Spleen (tissue), 11 donors: ENCODE measurements around the gene NEDD9. TPM values are rescaled to one million over a fixed set of nuclear protein-coding genes. Genes with fewer than 3 reads are reported as not detected.

Experiments used
- DNase-seq: peaks from one replicate; pipeline ENCODE4 v3.0.0-alpha.2; 2020
- H3K27ac ChIP-seq, 8 donors: fragments of 200-600 bp; sonication (generic) in 7 of 8; 1 replicate in 4 of 8; 2 replicates in 4 of 8; pipeline versions ENCODE4 v1.5.0 to v1.8.0; 2016 to 2021; ENCODE audit warnings: inconsistent platforms in 4 of 8, mild to moderate bottlenecking in 4 of 8, moderate library complexity in 1 of 8
- H3K27me3 ChIP-seq, 7 donors: fragments of 200-600 bp; sonication (generic) in 6 of 7; replicated peaks in 1 of 7; 1 replicate in 4 of 7; 2 replicates in 3 of 7; pipeline versions ENCODE4 v1.5.0 to v1.8.0; 2016 to 2021; ENCODE audit warnings: inconsistent platforms in 3 of 7, mild to moderate bottlenecking in 1 of 7
- H3K36me3 ChIP-seq, 6 donors: fragments of 200-600 bp; sonication (generic) in 5 of 6; 1 replicate in 4 of 6; 2 replicates in 2 of 6; pipeline versions ENCODE4 v1.5.0 to v1.8.0; 2016 to 2021; ENCODE audit warnings: inconsistent platforms in 2 of 6
- H3K4me1 ChIP-seq, 6 donors: fragments of 200-600 bp; sonication (generic) in 5 of 6; 1 replicate in 3 of 6; 2 replicates in 3 of 6; pipeline versions ENCODE4 v1.5.0 to v1.8.0; 2016 to 2021; ENCODE audit warnings: inconsistent platforms in 3 of 6
- H3K4me3 ChIP-seq, 8 donors: fragments of 200-600 bp; sonication (generic) in 7 of 8; 1 replicate in 4 of 8; 2 replicates in 4 of 8; pipeline versions ENCODE4 v1.5.0 to v1.8.0; 2016 to 2021; ENCODE audit warnings: inconsistent platforms in 4 of 8, mild to moderate bottlenecking in 4 of 8, moderate library complexity in 2 of 8
- H3K9me3 ChIP-seq, 8 donors: fragments of 200-600 bp; sonication (generic) in 7 of 8; 1 replicate in 4 of 8; 2 replicates in 4 of 8; pipeline versions ENCODE4 v1.5.0 to v1.8.0; 2016 to 2021; ENCODE audit warnings: inconsistent platforms in 4 of 8
- POLR2A ChIP-seq, 3 donors: fragments of 450-650 bp; IDR thresholded peaks; one replicate each; pipeline ENCODE4 v1.5.1; 2017; ENCODE audit warnings: antibody characterized with exemption in 3 of 3, mild to moderate bottlenecking in 1 of 3
- POLR2AphosphoS5 ChIP-seq, 3 donors: sonication (generic); formaldehyde crosslinking; IDR thresholded peaks; one replicate each; pipeline ENCODE4 v1.5.1; 2017; ENCODE audit warnings: antibody characterized with exemption in 3 of 3
- WGBS, 5 donors: extraction: QIAGEN DNeasy Blood & Tissue Kit in 3 of 5; methylation state at CpG; one replicate each; pipeline versions ENCODE4 v1.1.5 to v1.1.7; 2013 to 2018; 5-methylcytosine and 5-hydroxymethylcytosine counted together
- intact Hi-C: fragments of 100-400 bp; cut with DNase I; formaldehyde crosslinking; loops from one replicate; pipeline ENCODE4 v1.15.0; 2023; ENCODE audit warnings: low total_unique reads
- polyA plus RNA-seq, 3 donors: library from polyadenylated mRNA; stranded (reverse); fragments of 200-250 nt; gene quantifications; one replicate each; pipeline ENCODE4 v1.2.1, GENCODE V29; 2013
- total RNA-seq, 7 donors: library from RNA; depleted of rRNA in 3 of 7; stranded (reverse); fragments of >200 nt in 3 of 7; fragmentation: NEBNext Ultra II Directional in 4 of 7; extraction: Animal tissue kit (Norgen Biotek cat#: 25700) in 4 of 7; gene quantifications; one replicate each; pipeline versions ENCODE4 v1.1.0 to v1.2.1, GENCODE V29; 2016 to 2021
- TF ChIP-seq, protein P1 (sequence below), 11 experiments: fragments of 200-600 bp in 7 of 11; fragments of 450-650 bp in 4 of 11; sonication (generic) in 4 of 11; IDR thresholded peaks in 8 of 11; conservative IDR thresholded peaks in 3 of 11; 1 replicate in 7 of 11; 2 replicates in 4 of 11; pipeline versions ENCODE4 v1.4.0 to v1.8.0; 2016 to 2021; ENCODE audit warnings: antibody characterized with exemption in 11 of 11, inconsistent platforms in 4 of 11, mild to moderate bottlenecking in 1 of 11
- donor health status: healthy with polysubstance abuse.
- donor health status: DM: no; HTN: no; CAD: no; lungs with moderate emphysema.
- donor health status: DM: no; HTN: no; CAD: no.
- donor health status: Bipolar disorder and iron deficiency.
- donor health status: healthy.
- donor health status: DM: no; HTN: no; CAD: no.
- donor health status: DM: yes; HTN: yes; CAD: no.

The NEDD9 gene
- total and polyA plus RNA-seq, 10 donors, result 16.1 to 208 (median 115) TPM

DNA sequence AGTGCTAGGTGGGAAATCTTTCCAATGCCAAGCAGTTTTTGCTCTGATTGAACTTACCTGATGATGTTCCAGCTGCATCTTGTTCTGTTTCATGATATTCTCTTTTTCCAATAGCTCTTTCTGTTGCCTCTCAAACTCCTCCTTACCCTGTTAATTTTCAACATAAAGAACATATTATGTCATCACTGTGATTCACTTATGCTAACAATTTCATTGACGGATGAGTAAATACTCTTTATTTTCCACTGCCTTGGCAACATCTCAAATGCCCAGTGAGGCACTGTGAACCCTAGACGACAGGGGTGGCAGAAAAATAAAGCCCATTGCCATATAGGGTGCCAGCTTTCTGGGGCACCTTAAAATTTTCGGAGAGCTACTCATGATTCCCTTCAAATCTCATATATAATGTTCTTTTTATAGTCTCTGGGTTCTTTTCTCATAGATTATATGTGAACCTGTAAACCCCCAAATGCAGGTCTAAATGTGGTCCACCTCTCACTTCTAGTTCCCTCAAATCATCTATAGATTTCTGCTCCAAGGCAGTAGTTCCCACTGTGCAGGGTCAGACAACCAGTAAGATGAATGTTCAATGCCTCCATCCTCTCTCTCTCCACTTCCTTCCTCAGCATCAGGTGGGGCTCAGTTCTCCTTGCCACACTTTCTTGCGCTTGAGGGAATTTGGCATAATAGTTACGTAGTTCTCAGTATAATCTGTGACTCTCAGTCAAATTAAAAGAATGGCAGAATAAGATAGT lies 44.1 kb downstream of the NEDD9 start:
- Histone ChIP-seq H3K36me3 (peaks cover 13 to 100% (median 98%) of the 10 kb centered on the region in 6 donors), H3K4me1 (no peaks in the 10 kb centered on the region), H3K9me3 (no peaks in the 10 kb centered on the region), H3K27ac (no peak overlapping the region), H3K27me3 (no peaks in the 10 kb centered on the region), H3K4me3 (no peak overlapping the region)
- 90 to 97% (median 95%) methylated on average over 5 of the region's 5 CpGs for WGBS, 5 donors
- TF ChIP-seq, protein P1, sequence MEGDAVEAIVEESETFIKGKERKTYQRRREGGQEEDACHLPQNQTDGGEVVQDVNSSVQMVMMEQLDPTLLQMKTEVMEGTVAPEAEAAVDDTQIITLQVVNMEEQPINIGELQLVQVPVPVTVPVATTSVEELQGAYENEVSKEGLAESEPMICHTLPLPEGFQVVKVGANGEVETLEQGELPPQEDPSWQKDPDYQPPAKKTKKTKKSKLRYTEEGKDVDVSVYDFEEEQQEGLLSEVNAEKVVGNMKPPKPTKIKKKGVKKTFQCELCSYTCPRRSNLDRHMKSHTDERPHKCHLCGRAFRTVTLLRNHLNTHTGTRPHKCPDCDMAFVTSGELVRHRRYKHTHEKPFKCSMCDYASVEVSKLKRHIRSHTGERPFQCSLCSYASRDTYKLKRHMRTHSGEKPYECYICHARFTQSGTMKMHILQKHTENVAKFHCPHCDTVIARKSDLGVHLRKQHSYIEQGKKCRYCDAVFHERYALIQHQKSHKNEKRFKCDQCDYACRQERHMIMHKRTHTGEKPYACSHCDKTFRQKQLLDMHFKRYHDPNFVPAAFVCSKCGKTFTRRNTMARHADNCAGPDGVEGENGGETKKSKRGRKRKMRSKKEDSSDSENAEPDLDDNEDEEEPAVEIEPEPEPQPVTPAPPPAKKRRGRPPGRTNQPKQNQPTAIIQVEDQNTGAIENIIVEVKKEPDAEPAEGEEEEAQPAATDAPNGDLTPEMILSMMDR (IDR thresholded peaks at IDR 0.05 in 8 of 11, conservative IDR thresholded peaks at IDR 0.05 in 3 of 11), result no peak
- TF ChIP-seq POLR2A (IDR thresholded peaks at IDR 0.05) (no peak), POLR2AphosphoS5 (IDR thresholded peaks at IDR 0.05) (no peak)
- DNase-seq, result no peak
- intact Hi-C loops, result no loop called here

DNA sequence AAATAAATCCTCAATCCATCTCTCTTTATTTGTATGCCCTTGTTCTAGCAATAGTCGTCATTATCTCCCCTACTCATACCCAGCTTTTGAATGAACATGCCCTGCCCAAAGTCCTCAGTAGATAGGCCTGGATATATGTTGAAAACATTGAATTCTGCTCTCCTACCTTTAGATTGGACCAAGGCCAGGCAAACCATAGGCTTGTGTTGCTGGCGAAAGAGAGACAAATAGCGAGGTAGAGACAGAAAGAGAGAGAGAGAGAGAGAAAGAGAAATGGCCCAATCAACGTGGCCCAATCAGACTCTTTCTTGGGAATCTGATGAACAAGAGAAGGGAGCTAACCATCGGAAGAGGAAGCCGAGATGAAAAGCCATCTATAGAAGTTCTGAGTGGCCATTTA lies 45.2 kb downstream of the NEDD9 start:
- Histone ChIP-seq H3K27me3 (no peaks in the 10 kb centered on the region), H3K9me3 (peaks cover 0 to 6% (median 2%) of the 10 kb centered on the region in 8 donors), H3K4me3 (no peak overlapping the region), H3K4me1 (no peaks in the 10 kb centered on the region), H3K27ac (no peak overlapping the region), H3K36me3 (peaks cover 13 to 100% (median 89%) of the 10 kb centered on the region in 6 donors)
- 95 to 97% (median 96%) methylated on average over 6 of the region's 6 CpGs for WGBS, 5 donors
- DNase-seq, result no peak
- TF ChIP-seq POLR2AphosphoS5 (IDR thresholded peaks at IDR 0.05), result no peak
- TF ChIP-seq, protein P1 (IDR thresholded peaks at IDR 0.05 in 8 of 11, conservative IDR thresholded peaks at IDR 0.05 in 3 of 11), result no peak
- intact Hi-C loops, result no loop called here

DNA sequence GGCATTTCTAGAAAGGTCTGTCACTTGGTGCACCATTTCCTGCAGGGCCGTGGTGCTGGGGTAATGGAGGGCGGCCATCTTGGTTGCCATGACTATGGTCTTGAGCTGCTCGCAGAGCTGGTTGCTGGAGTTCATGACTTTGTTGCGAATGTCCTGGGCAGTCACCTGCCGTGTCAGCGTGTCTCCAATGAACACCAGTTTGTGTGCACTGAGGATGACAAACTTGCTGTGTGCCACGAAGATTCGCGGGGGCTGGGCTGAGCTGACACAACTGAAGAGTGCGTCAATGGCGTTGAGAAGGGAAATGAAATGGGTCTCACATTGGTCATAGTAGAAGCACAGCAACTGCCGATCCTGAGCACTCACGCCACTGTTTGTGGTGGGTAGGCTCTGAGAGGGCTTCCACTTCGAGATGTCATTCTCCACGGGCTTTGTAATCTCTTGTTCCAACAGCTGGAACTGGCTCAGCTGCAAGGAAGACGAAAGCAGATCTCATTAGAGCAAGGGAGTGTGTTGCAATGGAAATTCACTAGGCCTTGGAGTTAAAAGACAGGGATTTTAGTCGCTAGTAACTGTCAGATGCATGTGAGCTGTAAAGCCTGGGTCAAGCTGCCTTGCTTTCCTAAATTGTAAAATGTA lies 47.1 kb downstream of the NEDD9 start:
- no peaks in the 10 kb centered on the region for H3K27me3 ChIP-seq

More for the DNA sequence above, 47.1 kb downstream of the NEDD9 start:
- DNase-seq, result no peak
- Histone ChIP-seq H3K36me3 (peaks cover 13 to 89% (median 70%) of the 10 kb centered on the region in 6 donors), H3K4me1 (no peaks in the 10 kb centered on the region), H3K9me3 (peaks cover 0 to 23% (median 11%) of the 10 kb centered on the region in 8 donors), H3K4me3 (no peak overlapping the region), H3K27ac (no peak overlapping the region)
- TF ChIP-seq POLR2AphosphoS5 (IDR thresholded peaks at IDR 0.05) (no peak), POLR2A (IDR thresholded peaks at IDR 0.05) (no peak)
- TF ChIP-seq, protein P1 (IDR thresholded peaks at IDR 0.05 in 8 of 11, conservative IDR thresholded peaks at IDR 0.05 in 3 of 11), result no peak
- intact Hi-C loops, result no loop called here
- 92 to 94% (median 94%) methylated on average over 17 of the region's 17 CpGs for whole genome bisulfite sequencing, 5 donors
